HepG2 (cell line): Measurements from ENCODE around the gene ENO4. TPM values are rescaled to one million over a fixed set of nuclear protein-coding genes. Genes with fewer than 3 reads are reported as not detected.

Source experiments
- ATAC-seq: fragments of 200-7000 bp; cut with Tn5 transposase; 3 replicates; pipeline ENCODE4 v1.9.1; 2020; ENCODE audit warnings: mild to moderate bottlenecking, moderate library complexity
- BruUV-seq: library from RNA; stranded (reverse); fragments of 400-500 nt; replicated peaks from 2 replicates; lab custom pipeline; 2021; lab: Mats Ljungman, UMichigan
- CTCF ChIA-PET: fragments of 300-600 bp; formaldehyde crosslinking; extraction: SDS; loops from one replicate; lab custom pipeline; 2021; ENCODE audit warnings: low total read pairs, inconsistent platforms, low intra/inter-chr PET ratio; lab: Yijun Ruan, JAX
- POLR2A ChIA-PET: fragments of 350-600 bp; sonication (Branson Sonifier 250); formaldehyde crosslinking; loops from one replicate; lab custom pipeline; 2020; ENCODE audit warnings: antibody characterized with exemption, inconsistent platforms; lab: Yijun Ruan, JAX
- DNase-seq: peaks from one replicate; pipeline ENCODE4 v3.0.0-alpha.2; 2015; ENCODE audit warnings: low spot score
- FAIRE-seq: peaks from 3 replicates; lab custom pipeline; 2011; peaks lifted over from hg19 to GRCh38; lab: Jason Lieb, UNC
- H2AFZ ChIP-seq: one replicate; pipeline ENCODE4 v1.6.1; 2011; ENCODE audit warnings: low read length, inconsistent platforms
- H3K27ac ChIP-seq: fragments of 300-600 bp; 3 replicates; pipeline ENCODE4 v1.8.0; 2011; ENCODE audit warnings: mixed run types, mild to moderate bottlenecking, mixed read lengths, low read length, inconsistent platforms; ENCODE audit not compliant: insufficient read depth; ENCODE audit errors: extremely low read length
- H3K27me3 ChIP-seq, 2 experiments: fragments of 200-600 bp in 1 of 2; 2 replicates in 1 of 2; 3 replicates in 1 of 2; pipeline versions ENCODE4 v1.6.0 to v1.8.0; 2011; ENCODE audit warnings: low read length in 2 of 2, mild to moderate bottlenecking in 2 of 2, moderate library complexity in 2 of 2, inconsistent platforms in 1 of 2; ENCODE audit not compliant: insufficient read depth in 2 of 2, control insufficient read depth in 1 of 2
- H3K36me3 ChIP-seq, 2 experiments: fragments of 200-600 bp in 1 of 2; replicated peaks in 1 of 2; 2 replicates in 1 of 2; 3 replicates in 1 of 2; pipeline versions ENCODE4 v1.5.1 to v1.8.0; 2011; ENCODE audit warnings: low read length in 2 of 2, inconsistent platforms in 1 of 2; ENCODE audit not compliant: insufficient read depth in 2 of 2, control insufficient read depth in 1 of 2
- H3K4me1 ChIP-seq: 2 replicates; pipeline ENCODE4 v1.5.1; 2012; ENCODE audit warnings: low read length, inconsistent platforms; ENCODE audit not compliant: insufficient read depth
- H3K4me2 ChIP-seq: 2 replicates; pipeline ENCODE4 v1.6.0; 2011; ENCODE audit warnings: low read depth, low read length, inconsistent platforms
- H3K4me3 ChIP-seq, 3 experiments: fragments of 200-600 bp in 1 of 3; sonication (generic), shearing (Covaris generic) in 1 of 3; replicated peaks in 1 of 3; 2 replicates each; pipeline ENCODE4 v1.5.1; 2011 to 2016; ENCODE audit warnings: low read length in 3 of 3, inconsistent platforms in 2 of 3, low read depth in 2 of 3, mild to moderate bottlenecking in 2 of 3, control low read depth in 1 of 3, mixed read lengths in 1 of 3; ENCODE audit not compliant: insufficient read depth in 1 of 3
- H3K79me2 ChIP-seq: one replicate; pipeline ENCODE4 v1.6.1; 2011; ENCODE audit warnings: low read length, inconsistent platforms; ENCODE audit not compliant: insufficient read depth
- H3K9ac ChIP-seq: 2 replicates; pipeline ENCODE4 v1.6.0; 2011; ENCODE audit warnings: mild to moderate bottlenecking, low read depth, low read length, inconsistent platforms; ENCODE audit not compliant: insufficient read depth
- H3K9me3 ChIP-seq: 2 replicates; pipeline ENCODE4 v1.5.1; 2012; ENCODE audit warnings: mild to moderate bottlenecking, low read length
- H4K20me1 ChIP-seq: 2 replicates; pipeline ENCODE4 v1.6.0; 2011; ENCODE audit warnings: inconsistent platforms, mild to moderate bottlenecking, low read length, moderate library complexity; ENCODE audit not compliant: insufficient read depth
- MAFF ChIP-seq: IDR thresholded peaks from 2 replicates; pipeline ENCODE4 v1.6.1; 2011; ENCODE audit warnings: low read depth, low read length, improper control_type of control experiment
- SP2 ChIP-seq: sonication (generic); formaldehyde crosslinking; IDR thresholded peaks from 2 replicates; pipeline ENCODE4 v1.5.1; 2020; ENCODE audit warnings: mild to moderate bottlenecking, missing genetic modification reagents
- SRSF1 ChIP-seq: fragments of 200-400 bp; formaldehyde crosslinking; optimal IDR thresholded peaks from 2 replicates; pipeline ENCODE3; 2017; ENCODE audit warnings: mild to moderate bottlenecking, low read depth, low read length, moderate library complexity
- ZNF207 ChIP-seq: fragments of 450-650 bp; IDR thresholded peaks from 2 replicates; pipeline ENCODE4 v1.6.1; 2016; ENCODE audit warnings: antibody characterized with exemption, borderline replicate concordance
- ZNF546 ChIP-seq: sonication (generic); formaldehyde crosslinking; conservative IDR thresholded peaks from 2 replicates; pipeline ENCODE4 v1.8.1; 2023; ENCODE audit warnings: mild to moderate bottlenecking, missing genetic modification reagents
- ZNF556 ChIP-seq: sonication (generic); formaldehyde crosslinking; IDR thresholded peaks from 2 replicates; pipeline ENCODE4 v1.4.0; 2020; ENCODE audit warnings: mild to moderate bottlenecking, missing genetic modification reagents, borderline replicate concordance
- WGBS: methylation state at CpG from one replicate; pipeline ENCODE4 v1.1.6; 2017; ENCODE audit warnings: low lambda C conversion rate; 5-methylcytosine and 5-hydroxymethylcytosine counted together
- in situ Hi-C: cut with HindIII; loops from 2 replicates; pipeline ENCODE4 v1.10.0; 2017; ENCODE audit warnings: low pct_unique_long_range_greater_than_20kb; ENCODE audit not compliant: extremely low pct_ligation_motif_present
- intact Hi-C: fragments of 100-400 bp; cut with micrococcal nuclease; formaldehyde crosslinking; loops from one replicate; pipeline ENCODE4 v1.10.0; 2022; ENCODE audit not compliant: unreplicated experiment
- polyA plus RNA-seq, 8 experiments: library from polyadenylated mRNA; depleted of rRNA in 3 of 8; stranded (reverse) in 7 of 8; unstranded in 1 of 8; fragments of >200 nt; fragmentation: Illumina TruSeq in 4 of 8; extraction: Trizol in 4 of 8; gene quantifications; 2 replicates each; pipeline versions ENCODE4 v1.2.1 to v1.2.3, GENCODE V29; 2011 to 2016; ENCODE audit warnings: low read depth in 4 of 8, missing spikeins in 1 of 8, mixed read lengths in 1 of 8; ENCODE audit not compliant: insufficient read depth in 1 of 8
- total RNA-seq, 5 experiments: library from RNA; depleted of rRNA; stranded (reverse); fragments of >200 nt; fragmentation: Illumina TruSeq; extraction: Trizol; gene quantifications; 2 replicates each; pipeline ENCODE4 v1.2.3, GENCODE V29; 2016; ENCODE audit warnings: low read depth in 1 of 5
- TF ChIP-seq, protein P1 (sequence below): sonication (generic); formaldehyde crosslinking; IDR thresholded peaks from 2 replicates; pipeline ENCODE4 v1.4.0; 2020; ENCODE audit warnings: missing genetic modification reagents
- TF ChIP-seq, protein P2 (sequence below): sonication (generic); formaldehyde crosslinking; IDR thresholded peaks from 2 replicates; pipeline ENCODE4 v1.4.0; 2020; ENCODE audit warnings: mild to moderate bottlenecking, missing genetic modification reagents

ENO4 gene
- total and polyA plus RNA-seq, 2 of the 13 experiments (the other 11 are each of a cell fraction or from before 2014, with no cell fraction given), result not detected

DNA sequence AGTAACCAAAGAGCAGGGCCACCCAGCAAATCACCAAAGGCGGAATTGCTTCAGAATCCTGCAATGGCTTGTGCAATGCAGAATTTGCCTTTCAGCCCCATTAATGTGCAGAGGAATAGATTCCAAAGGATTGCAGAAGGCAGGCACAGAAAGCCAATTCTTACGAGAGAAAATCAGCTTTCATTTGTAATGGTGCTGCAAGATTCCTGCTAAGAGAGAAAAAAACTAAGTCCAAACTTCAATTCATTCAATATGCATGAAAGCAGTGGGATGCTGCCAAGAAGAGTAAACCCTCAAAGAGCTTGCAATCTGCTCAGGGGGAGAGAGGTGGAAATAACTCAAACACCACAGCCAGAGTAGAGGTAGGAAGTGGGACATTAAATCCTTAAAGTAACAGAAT, 70.4 kb downstream of the ENO4 start:
- Histone ChIP-seq H3K4me1 (no peaks in the 10 kb centered on the region), H4K20me1 (no peaks in the 10 kb centered on the region), H3K4me2 (no peak overlapping the region), H3K27me3 (no peaks in the 10 kb centered on the region), H3K36me3 (peaks cover 11 to 18% of the 10 kb centered on the region in 2 experiments), H3K9me3 (no peaks in the 10 kb centered on the region), H2AFZ (no peak overlapping the region), H3K27ac (no peak overlapping the region), H3K79me2 (no peaks in the 10 kb centered on the region), H3K9ac (no peak overlapping the region), H3K4me3 (no peak overlapping the region)
- ChIA-PET POLR2A (no interaction called here), CTCF (no interaction called here)
- BruUV-seq, result no TSS peak
- 50% methylated on average over 2 of the region's 2 CpGs for WGBS
- intact Hi-C loops (no loop called here), in situ Hi-C loops (no loop called here)
- no peak for DNase-seq
- ATAC-seq, result no peak
- FAIRE-seq, result no peak
- no peak for TF ChIP-seq SRSF1
- no peak for TF ChIP-seq ZNF556 (CRISPR knock-in tag)
- TF ChIP-seq ZNF207, result no peak
- TF ChIP-seq, protein P1, sequence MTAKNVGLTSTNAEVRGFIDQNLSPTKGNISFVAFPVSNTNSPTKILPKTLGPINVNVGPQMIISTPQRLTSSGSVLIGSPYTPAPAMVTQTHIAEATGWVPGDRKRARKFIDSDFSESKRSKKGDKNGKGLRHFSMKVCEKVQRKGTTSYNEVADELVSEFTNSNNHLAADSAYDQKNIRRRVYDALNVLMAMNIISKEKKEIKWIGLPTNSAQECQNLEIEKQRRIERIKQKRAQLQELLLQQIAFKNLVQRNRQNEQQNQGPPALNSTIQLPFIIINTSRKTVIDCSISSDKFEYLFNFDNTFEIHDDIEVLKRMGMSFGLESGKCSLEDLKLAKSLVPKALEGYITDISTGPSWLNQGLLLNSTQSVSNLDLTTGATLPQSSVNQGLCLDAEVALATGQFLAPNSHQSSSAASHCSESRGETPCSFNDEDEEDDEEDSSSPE (CRISPR knock-in tag), result no peak
- no peak for TF ChIP-seq SP2 (CRISPR knock-in tag)
- TF ChIP-seq, protein P2, sequence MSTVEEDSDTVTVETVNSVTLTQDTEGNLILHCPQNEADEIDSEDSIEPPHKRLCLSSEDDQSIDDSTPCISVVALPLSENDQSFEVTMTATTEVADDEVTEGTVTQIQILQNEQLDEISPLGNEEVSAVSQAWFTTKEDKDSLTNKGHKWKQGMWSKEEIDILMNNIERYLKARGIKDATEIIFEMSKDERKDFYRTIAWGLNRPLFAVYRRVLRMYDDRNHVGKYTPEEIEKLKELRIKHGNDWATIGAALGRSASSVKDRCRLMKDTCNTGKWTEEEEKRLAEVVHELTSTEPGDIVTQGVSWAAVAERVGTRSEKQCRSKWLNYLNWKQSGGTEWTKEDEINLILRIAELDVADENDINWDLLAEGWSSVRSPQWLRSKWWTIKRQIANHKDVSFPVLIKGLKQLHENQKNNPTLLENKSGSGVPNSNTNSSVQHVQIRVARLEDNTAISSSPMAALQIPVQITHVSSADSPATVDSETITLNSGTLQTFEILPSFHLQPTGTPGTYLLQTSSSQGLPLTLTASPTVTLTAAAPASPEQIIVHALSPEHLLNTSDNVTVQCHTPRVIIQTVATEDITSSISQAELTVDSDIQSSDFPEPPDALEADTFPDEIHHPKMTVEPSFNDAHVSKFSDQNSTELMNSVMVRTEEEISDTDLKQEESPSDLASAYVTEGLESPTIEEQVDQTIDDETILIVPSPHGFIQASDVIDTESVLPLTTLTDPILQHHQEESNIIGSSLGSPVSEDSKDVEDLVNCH (CRISPR knock-in tag), result no peak
- no peak for TF ChIP-seq MAFF
- no peak for TF ChIP-seq ZNF546 (CRISPR knock-in tag)
